Smooth muscle cell (in vitro differentiated cells): ENCODE results near the gene LRRK1. TPM values are rescaled to one million over a fixed set of nuclear protein-coding genes. Genes with fewer than 3 reads are reported as not detected.

Experiments
- DNase-seq: peaks from one replicate; lab custom pipeline; 2025; ENCODE audit not compliant: unreplicated experiment; lab: John Stamatoyannopoulos, UW
- H2AFZ ChIP-seq: fragments of 200-600 bp; sonication (generic); 2 replicates; pipeline ENCODE4 v1.6.0; 2016; ENCODE audit warnings: antibody characterized with exemption, low read depth, mild to moderate bottlenecking
- H3F3A ChIP-seq: fragments of 200-600 bp; sonication (generic); 2 replicates; pipeline ENCODE4 v1.6.0; 2017; ENCODE audit warnings: antibody characterized with exemption, low read depth
- H3K27ac ChIP-seq: fragments of 200-600 bp; sonication (generic); 2 replicates; pipeline ENCODE4 v1.5.1; 2016; ENCODE audit warnings: low read depth, mild to moderate bottlenecking
- H3K27me3 ChIP-seq: fragments of 200-600 bp; sonication (generic); 2 replicates; pipeline ENCODE4 v1.6.1; 2016; ENCODE audit warnings: low read depth, mild to moderate bottlenecking
- H3K36me3 ChIP-seq: fragments of 200-600 bp; sonication (generic); 2 replicates; pipeline ENCODE4 v1.5.1; 2016; ENCODE audit warnings: low read depth
- H3K4me1 ChIP-seq: fragments of 200-600 bp; sonication (generic); 2 replicates; pipeline ENCODE4 v1.5.1; 2016; ENCODE audit warnings: low read depth
- H3K4me2 ChIP-seq: fragments of 200-600 bp; sonication (generic); 2 replicates; pipeline ENCODE4 v1.6.0; 2016; ENCODE audit warnings: mild to moderate bottlenecking
- H3K4me3 ChIP-seq: fragments of 200-600 bp; sonication (generic); 2 replicates; pipeline ENCODE4 v1.5.1; 2016; ENCODE audit warnings: mild to moderate bottlenecking
- H3K79me2 ChIP-seq: fragments of 200-600 bp; sonication (generic); 2 replicates; pipeline ENCODE4 v1.6.0; 2016; ENCODE audit warnings: low read depth, mild to moderate bottlenecking
- H3K9ac ChIP-seq: fragments of 200-600 bp; sonication (generic); 2 replicates; pipeline ENCODE4 v1.6.0; 2016; ENCODE audit warnings: low read depth
- H3K9me3 ChIP-seq: fragments of 200-600 bp; sonication (generic); replicated peaks from 2 replicates; pipeline ENCODE4 v1.5.1; 2016; ENCODE audit warnings: low read depth
- H4K20me1 ChIP-seq: fragments of 200-600 bp; sonication (generic); 2 replicates; pipeline ENCODE4 v1.6.0; 2016; ENCODE audit warnings: low read depth
- CTCF ChIP-seq: fragments of 200-600 bp; sonication (generic); IDR thresholded peaks from 2 replicates; pipeline ENCODE4 v1.5.1; 2017; ENCODE audit warnings: borderline replicate concordance, mild to moderate bottlenecking, antibody characterized with exemption; ENCODE audit not compliant: insufficient read depth, poor library complexity, severe bottlenecking
- WGBS: methylation state at CpG from one replicate; pipeline ENCODE4 v1.1.7; 2016; ENCODE audit warnings: low lambda C conversion rate; 5-methylcytosine and 5-hydroxymethylcytosine counted together
- polyA plus RNA-seq: library from polyadenylated mRNA; unstranded; fragments of >200 nt; fragmentation: Nextera tagmentation; extraction: Ambion mirVana; gene quantifications from 2 replicates; pipeline ENCODE4 v1.2.1, GENCODE V29; 2016
- total RNA-seq: library from RNA; depleted of rRNA; stranded (reverse); fragments of >200 nt; gene quantifications from 2 replicates; pipeline ENCODE4 v1.2.3, GENCODE V29; 2014

LRRK1 gene
- total and polyA plus RNA-seq, 2 experiments from 2014 or later: 1.1 to 1.6 TPM

GRCh38 chr15:101024706-101025500 is 105.7 kb downstream of the LRRK1 start:
- DNase-seq: no peak
- H3K79me2 ChIP-seq: no peaks in the 10 kb centered on the region
- WGBS: 96% methylated on average over 20 of the region's 20 CpGs
- peak overlapping the region; percentile 31 for H2AFZ ChIP-seq
- no peak for TF ChIP-seq CTCF
- H3K36me3 ChIP-seq: no peaks in the 10 kb centered on the region
- H3K9me3 ChIP-seq: no peaks in the 10 kb centered on the region
- no peak overlapping the region for H3K4me3 ChIP-seq
- H3K4me2 ChIP-seq: no peak overlapping the region
- no peak overlapping the region for H3K9ac ChIP-seq
- no peaks in the 10 kb centered on the region for H4K20me1 ChIP-seq
- peaks cover 3% of the 10 kb centered on the region for H3F3A ChIP-seq
- peaks cover under 1% of the 10 kb centered on the region for H3K4me1 ChIP-seq
- H3K27ac ChIP-seq: peak overlapping the region; percentile 69
- no peaks in the 10 kb centered on the region for H3K27me3 ChIP-seq

- no peak for TF ChIP-seq CTCF
These were observed 106.3 kb downstream of the LRRK1 start for GRCh38 chr15:101025501-101025885.

GRCh38 chr15:101025896-101026631 is 106.9 kb downstream of the LRRK1 start:
- H3K36me3 ChIP-seq: no peaks in the 10 kb centered on the region
- DNase-seq: no peak

More at GRCh38 chr15:101025501-101025885, 106.3 kb downstream of the LRRK1 start:
- Histone ChIP-seq H4K20me1 (no peaks in the 10 kb centered on the region), H3K4me1 (no peaks in the 10 kb centered on the region), H3K9ac (no peak overlapping the region), H3K36me3 (no peaks in the 10 kb centered on the region), H3K27me3 (no peaks in the 10 kb centered on the region), H2AFZ (no peak overlapping the region), H3K4me3 (no peak overlapping the region), H3K4me2 (no peak overlapping the region), H3K9me3 (no peaks in the 10 kb centered on the region), H3F3A (peaks cover 3% of the 10 kb centered on the region), H3K79me2 (no peaks in the 10 kb centered on the region), H3K27ac (no peak overlapping the region)
- WGBS: 98% methylated on average over 6 of the region's 6 CpGs
- no peak for DNase-seq

More at GRCh38 chr15:101025896-101026631, 106.9 kb downstream of the LRRK1 start:
- Histone ChIP-seq H3K79me2 (no peaks in the 10 kb centered on the region), H3K9ac (no peak overlapping the region), H3K4me3 (no peak overlapping the region), H3K9me3 (no peaks in the 10 kb centered on the region), H3K27ac (no peak overlapping the region), H3F3A (peaks cover 3% of the 10 kb centered on the region), H4K20me1 (no peaks in the 10 kb centered on the region), H3K27me3 (no peaks in the 10 kb centered on the region), H2AFZ (no peak overlapping the region), H3K4me1 (no peaks in the 10 kb centered on the region), H3K4me2 (no peak overlapping the region)
- no peak for TF ChIP-seq CTCF
- WGBS: 95% methylated on average over 17 of the region's 17 CpGs
